K562 (cell line): ENCODE results near the gene ERRFI1. TPM values are rescaled to one million over a fixed set of nuclear protein-coding genes. Genes with fewer than 3 reads are reported as not detected.

Experiments used
- BCLAF1 ChIP-seq, 2 experiments: fragments of 450-650 bp in 1 of 2; IDR thresholded peaks; 2 replicates each; pipeline ENCODE4 v1.6.1; 2011 to 2017; ENCODE audit warnings: low read depth in 2 of 2, antibody characterized with exemption in 1 of 2, borderline replicate concordance in 1 of 2, low read length in 1 of 2, mild to moderate bottlenecking in 1 of 2, mixed read lengths in 1 of 2; ENCODE audit not compliant: control insufficient read depth in 1 of 2
- CAMTA2 ChIP-seq: fragments of 250-450 bp; sonication (Bioruptor Pico); conservative IDR thresholded peaks from 2 replicates; pipeline ENCODE4 v1.5.1; 2022
- CBFA2T2 ChIP-seq: fragments of 450-650 bp; conservative IDR thresholded peaks from 2 replicates; pipeline ENCODE4 v1.6.1; 2017; ENCODE audit warnings: mild to moderate bottlenecking
- KLF1 ChIP-seq: fragments of 450-650 bp; IDR thresholded peaks from 2 replicates; pipeline ENCODE4 v1.6.1; 2016; ENCODE audit warnings: missing genetic modification characterization, missing compliant biosample characterization
- MBD1 ChIP-seq: fragments of 250-450 bp; sonication (Bioruptor Pico); IDR thresholded peaks from 2 replicates; pipeline ENCODE4 v1.8.0; 2022; ENCODE audit warnings: inconsistent platforms
- MCM7 ChIP-seq, 2 experiments: fragments of 450-650 bp; IDR thresholded peaks; 2 replicates each; pipeline ENCODE4 v1.6.1; 2016 to 2018
- RERE ChIP-seq: sonication (generic); formaldehyde crosslinking; IDR thresholded peaks from 2 replicates; pipeline ENCODE4 v1.8.0; 2023; ENCODE audit warnings: missing genetic modification reagents, mild to moderate bottlenecking, borderline replicate concordance
- SMAD4 ChIP-seq: fragments of 250-450 bp; sonication (Bioruptor Pico); conservative IDR thresholded peaks from 2 replicates; pipeline ENCODE4 v1.8.0; 2021; ENCODE audit warnings: inconsistent platforms, mild to moderate bottlenecking, moderate library complexity
- SP1 ChIP-seq: sonication (generic); formaldehyde crosslinking; IDR thresholded peaks from 2 replicates; pipeline ENCODE4 v1.8.1; 2022; ENCODE audit warnings: mild to moderate bottlenecking, missing genetic modification reagents
- SP2 ChIP-seq: IDR thresholded peaks from 2 replicates; pipeline ENCODE4 v1.6.1; 2011; ENCODE audit warnings: mild to moderate bottlenecking, low read depth, low read length, moderate library complexity; ENCODE audit not compliant: poor library complexity, severe bottlenecking; ENCODE audit errors: extremely low read depth
- ZBTB26 ChIP-seq: fragments of 450-650 bp; formaldehyde crosslinking; IDR thresholded peaks from 2 replicates; pipeline ENCODE4 v1.4.0; 2022; ENCODE audit warnings: missing genetic modification characterization
- ZKSCAN3 ChIP-seq: fragments of 250-450 bp; sonication (Bioruptor Pico); IDR thresholded peaks from 2 replicates; pipeline ENCODE4 v1.4.0; 2020
- ZNF121 ChIP-seq: sonication (generic); formaldehyde crosslinking; conservative IDR thresholded peaks from 2 replicates; pipeline ENCODE4 v1.8.0; 2022; ENCODE audit warnings: missing genetic modification reagents
- ZNF224 ChIP-seq: sonication (generic); formaldehyde crosslinking; IDR thresholded peaks from 2 replicates; pipeline ENCODE4 v1.8.0; 2022; ENCODE audit warnings: mild to moderate bottlenecking, missing genetic modification reagents
- ZNF696 ChIP-seq: fragments of 250-450 bp; sonication (Bioruptor Pico); conservative IDR thresholded peaks from 2 replicates; pipeline ENCODE4 v1.4.0; 2020; ENCODE audit warnings: mild to moderate bottlenecking, moderate library complexity
- polyA plus RNA-seq, 8 experiments: library from polyadenylated mRNA; depleted of rRNA in 4 of 8; stranded (reverse) in 5 of 8; unstranded in 3 of 8; fragments of >200 nt; fragmentation: Nextera tagmentation in 2 of 8; fragmentation: Illumina TruSeq in 1 of 8; extraction: Ambion mirVana in 2 of 8; extraction: Trizol in 1 of 8; gene quantifications; 2 replicates each; pipeline versions ENCODE4 v1.2.1 to v1.2.3, GENCODE V29; 2011 to 2014; ENCODE audit warnings: inconsistent platforms in 1 of 8, missing spikeins in 1 of 8
- total RNA-seq, 7 experiments: library from RNA; depleted of rRNA in 6 of 7; stranded (reverse); fragments of >200 nt in 6 of 7; fragmentation: Illumina TruSeq in 2 of 7; extraction: Trizol in 2 of 7; gene quantifications; 2 replicates each; pipeline versions ENCODE4 v1.2.1 to v1.2.3, GENCODE V29; 2011 to 2021; ENCODE audit warnings: low replicate concordance in 1 of 7

Gene ERRFI1
- total and polyA plus RNA-seq, 9 of the 15 experiments (the other 6 are each of a cell fraction or from before 2014, with no cell fraction given) = 0.67 to 4.4 (median 1.1) TPM

GRCh38 chr1:8004803-8005573 lies 21.1 kb downstream of the ERRFI1 start (continued):
- TF ChIP-seq RERE (CRISPR knock-in tag) (no peak), CBFA2T2 (peak; percentile 97), KLF1 (tag) (no peak), SP1 (no peak), ZKSCAN3 (CRISPR knock-in tag) (no peak), MCM7 (IDR thresholded peaks at IDR 0.05) (no peak), CAMTA2 (CRISPR knock-in tag) (no peak), ZBTB26 (CRISPR knock-in tag) (no peak), BCLAF1 (IDR thresholded peaks at IDR 0.05; ENCODE audit: borderline replicate concordance in 1 of 2, control insufficient read depth in 1 of 2, low read depth in 2 of 2, low read length in 1 of 2) (peak in 1 of 2 experiments; percentile 83; a peak in 1 of 4 replicates), ZNF696 (CRISPR knock-in tag) (no peak), ZNF224 (CRISPR knock-in tag) (no peak), SMAD4 (peak; percentile 98), ZNF121 (no peak), SP2 (no peak), MBD1 (CRISPR knock-in tag) (no peak)
